GM18951 (cell line): ENCODE results near the gene PNPLA5.

Experiments used
- POLR2A ChIP-seq: IDR thresholded peaks from 4 replicates; pipeline ENCODE4 v1.6.1; 2011; ENCODE audit warnings: mild to moderate bottlenecking; ENCODE audit not compliant: insufficient read length, insufficient read depth; ENCODE audit errors: extremely low read depth
- in situ Hi-C: fragments of 300-500 bp; cut with MboI; formaldehyde crosslinking; loops from one replicate; pipeline ENCODE4 v1.12.0; 2022; ENCODE audit warnings: low sequenced_read_pairs, mixed read lengths, inconsistent platforms; ENCODE audit not compliant: unreplicated experiment

The PNPLA5 gene

GRCh38 chr22:43862882-43863202, 29.0 kb downstream of the PNPLA5 start:
- TF ChIP-seq POLR2A, result no peak
- in situ Hi-C loops, result no loop called here

GRCh38 chr22:43862074-43862881, 29.5 kb downstream of the PNPLA5 start, which contains the start of gene SULT4A1:
Gene SULT4A1 (minus strand): TSS chr22:43862513. CDS start chr22:43862382, 131 bp downstream.
- TF ChIP-seq POLR2A, result no peak
- in situ Hi-C loops, result no loop called here

GRCh38 chr22:43861529-43861928, 30.3 kb downstream of the PNPLA5 start:
- in situ Hi-C loops, result no loop called here
- no peak for TF ChIP-seq POLR2A

GRCh38 chr22:43860831-43861230, 31.0 kb downstream of the PNPLA5 start:
- no peak for TF ChIP-seq POLR2A
- in situ Hi-C loops, result no loop called here

- TF ChIP-seq POLR2A, result no peak
- in situ Hi-C loops, result no loop called here
Measured at GRCh38 chr22:43860126-43860525, 31.7 kb downstream of the PNPLA5 start.

- TF ChIP-seq POLR2A, result no peak
- in situ Hi-C loops, result no loop called here
Measured at GRCh38 chr22:43859621-43860020, 32.2 kb downstream of the PNPLA5 start.

- TF ChIP-seq POLR2A, result no peak
- in situ Hi-C loops, result no loop called here
Measured at GRCh38 chr22:43859176-43859575, 32.6 kb downstream of the PNPLA5 start.

- in situ Hi-C loops, result no loop called here
- no peak for TF ChIP-seq POLR2A
Measured at GRCh38 chr22:43858156-43858895, 33.5 kb downstream of the PNPLA5 start.

- in situ Hi-C loops, result no loop called here
- TF ChIP-seq POLR2A, result no peak
Measured at GRCh38 chr22:43857367-43857766, 34.4 kb downstream of the PNPLA5 start.

GRCh38 chr22:43855431-43855830, 36.4 kb downstream of the PNPLA5 start:
- TF ChIP-seq POLR2A, result no peak
- in situ Hi-C loops, result no loop called here

- TF ChIP-seq POLR2A, result no peak
- in situ Hi-C loops, result no loop called here
Measured at GRCh38 chr22:43854786-43855271, 37.0 kb downstream of the PNPLA5 start.

- in situ Hi-C loops, result no loop called here
- TF ChIP-seq POLR2A, result no peak
Measured at GRCh38 chr22:43854121-43854785, 37.6 kb downstream of the PNPLA5 start.

- in situ Hi-C loops, result no loop called here
- TF ChIP-seq POLR2A, result no peak
Measured at GRCh38 chr22:43853328-43853931, 38.4 kb downstream of the PNPLA5 start.
